HFFc6 (cell line): ENCODE measurements around the gene SPRY4. TPM values are rescaled to one million over a fixed set of nuclear protein-coding genes. Genes with fewer than 3 reads are reported as not detected.
A peak's percentile ranks its signal among the peaks of the same experiment; 100 is the strongest.

Experiments used
- DNase-seq: peaks from one replicate; pipeline ENCODE4 v3.0.0-alpha.2; 2018
- H3K27ac Mint-ChIP-seq: 2 replicates; pipeline ENCODE4 v1.8.0; 2020; ENCODE audit warnings: mild to moderate bottlenecking, mixed read lengths
- H3K27me3 Mint-ChIP-seq: 2 replicates; pipeline ENCODE4 v1.8.0; 2021; ENCODE audit warnings: mild to moderate bottlenecking, moderate library complexity, mixed read lengths; ENCODE audit not compliant: insufficient read depth
- H3K36me3 Mint-ChIP-seq: 2 replicates; pipeline ENCODE4 v1.8.0; 2021; ENCODE audit warnings: low read depth, mixed read lengths
- H3K4me1 Mint-ChIP-seq: 2 replicates; pipeline ENCODE4 v1.8.0; 2020; ENCODE audit warnings: low read depth, mixed read lengths
- H3K4me3 Mint-ChIP-seq: 2 replicates; pipeline ENCODE4 v1.8.0; 2020; ENCODE audit warnings: mild to moderate bottlenecking, moderate library complexity, mixed read lengths
- H3K9me3 Mint-ChIP-seq: 2 replicates; pipeline ENCODE4 v1.8.0; 2020; ENCODE audit warnings: mild to moderate bottlenecking, mixed read lengths
- CTCF ChIP-seq: fragments of 200-600 bp; sonication (generic); IDR thresholded peaks from 2 replicates; pipeline ENCODE4 v1.5.0; 2021; ENCODE audit warnings: antibody characterized with exemption, mild to moderate bottlenecking
- total RNA-seq, 6 experiments: library from RNA; stranded (reverse); fragmentation: NEBNext Ultra II Directional; extraction: Animal tissue kit (Norgen Biotek cat#: 25700); gene quantifications; 2 replicates in 1 of 6; 3 replicates in 5 of 6; pipeline ENCODE4 v1.2.3, GENCODE V29; 2021

SPRY4 gene
- total RNA-seq, 6 experiments from 2014 or later = 26.1 to 28.9 (median 27.8) TPM

GRCh38 chr5:142308358-142308757, 16.5 kb downstream of the SPRY4 start:
- peak overlapping the region; percentile 4 for H3K27ac Mint-ChIP-seq
- H3K27me3 Mint-ChIP-seq = peaks cover 4% of the 10 kb centered on the region; the same call in 1 of the 2 replicates
- H3K36me3 Mint-ChIP-seq = peaks cover 47% of the 10 kb centered on the region
- H3K9me3 Mint-ChIP-seq = no peaks in the 10 kb centered on the region
- no peak for DNase-seq
- peaks cover 86% of the 10 kb centered on the region for H3K4me1 Mint-ChIP-seq
- no peak overlapping the region for H3K4me3 Mint-ChIP-seq
- no peak for TF ChIP-seq CTCF

- no peak for TF ChIP-seq CTCF
- Mint-ChIP-seq H3K27me3 (peaks cover 4% of the 10 kb centered on the region; the same call in 1 of the 2 replicates), H3K36me3 (peaks cover 36% of the 10 kb centered on the region), H3K9me3 (no peaks in the 10 kb centered on the region), H3K27ac (peak overlapping the region; percentile 59), H3K4me1 (peaks cover 78% of the 10 kb centered on the region), H3K4me3 (no peak overlapping the region)
- DNase-seq = no peak
Observed at GRCh38 chr5:142307146-142307890, 17.5 kb downstream of the SPRY4 start.

- DNase-seq = no peak
- TF ChIP-seq CTCF = no peak
- H3K27me3 Mint-ChIP-seq = peaks cover 4% of the 10 kb centered on the region; the same call in 1 of the 2 replicates
- H3K4me3 Mint-ChIP-seq = no peak overlapping the region
- H3K27ac Mint-ChIP-seq = peak overlapping the region; percentile 74
- peaks cover 26% of the 10 kb centered on the region for H3K36me3 Mint-ChIP-seq
- H3K4me1 Mint-ChIP-seq = peaks cover 67% of the 10 kb centered on the region
- no peaks in the 10 kb centered on the region for H3K9me3 Mint-ChIP-seq
Observed at GRCh38 chr5:142306077-142306502, 18.7 kb downstream of the SPRY4 start.

- TF ChIP-seq CTCF = no peak
Observed at GRCh38 chr5:142305211-142305610, 19.6 kb downstream of the SPRY4 start.

GRCh38 chr5:142304013-142304701, 20.7 kb downstream of the SPRY4 start:
- Mint-ChIP-seq H3K27me3 (no peaks in the 10 kb centered on the region; the same call in 1 of the 2 replicates), H3K27ac (peak overlapping the region; percentile 74), H3K4me3 (no peak overlapping the region), H3K4me1 (peaks cover 55% of the 10 kb centered on the region), H3K36me3 (peaks cover 17% of the 10 kb centered on the region; the same call in 1 of the 2 replicates), H3K9me3 (no peaks in the 10 kb centered on the region)
- DNase-seq = no peak
- TF ChIP-seq CTCF = no peak

More at GRCh38 chr5:142305211-142305610, 19.6 kb downstream of the SPRY4 start:
- H3K4me3 Mint-ChIP-seq = no peak overlapping the region
- H3K36me3 Mint-ChIP-seq = peaks cover 21% of the 10 kb centered on the region
- DNase-seq = no peak
- no peaks in the 10 kb centered on the region for H3K9me3 Mint-ChIP-seq
- H3K4me1 Mint-ChIP-seq = peaks cover 59% of the 10 kb centered on the region
- H3K27me3 Mint-ChIP-seq = peaks cover 4% of the 10 kb centered on the region; the same call in 1 of the 2 replicates
- peak overlapping the region; percentile 74 for H3K27ac Mint-ChIP-seq
